ENCODE data around the gene ADAMTS3. TPM values are rescaled to one million over a fixed set of nuclear protein-coding genes. Genes with fewer than 3 reads are reported as not detected.
A peak's percentile ranks its signal among the peaks of the same experiment; 100 is the strongest.
"Not testable (repeated sequence)": the region's sequence is repeated elsewhere in the genome, so short reads cannot be mapped to it uniquely, and the experiment has no call there.

Gene ADAMTS3
- total and polyA plus RNA-seq, 5 experiments from 2014 or later: not detected

- Mint-ChIP-seq H3K27me3 (peaks cover 31 to 86% (median 54%) of the 10 kb centered on the region in 5 donors), H3K9me3 (peaks cover 0 to 4% (median 0%) of the 10 kb centered on the region in 9 donors), H3K36me3 (no peaks in the 10 kb centered on the region), H3K4me3 (peak overlapping the region; percentile 34 to 83 (median 62)), H3K4me1 (peaks cover 12 to 33% (median 26%) of the 10 kb centered on the region in 4 donors), H3K27ac (no peak overlapping the region)
- POLR2A ChIA-PET: no interaction called here
- ATAC-seq (no peak), DNase-seq (peak in 1 of 10 donors; percentile 3)
Observed at GRCh38 chr4:72567821-72568675, 973 bp downstream of the ADAMTS3 start.

- H3K27ac Mint-ChIP-seq: no peak overlapping the region
- no peaks in the 10 kb centered on the region for H3K36me3 Mint-ChIP-seq
- POLR2A ChIA-PET: no interaction called here
- H3K27me3 Mint-ChIP-seq: peaks cover 29 to 87% (median 50%) of the 10 kb centered on the region in 5 donors
- ATAC-seq: no peak
- H3K4me1 Mint-ChIP-seq: peaks cover 12 to 33% (median 26%) of the 10 kb centered on the region in 4 donors
- H3K4me3 Mint-ChIP-seq: peak overlapping the region in 8 of 10 donors; percentile 19 to 83 (median 48)
- no peak for DNase-seq
- H3K9me3 Mint-ChIP-seq: peaks cover 0 to 3% (median 0%) of the 10 kb centered on the region in 9 donors
Observed at GRCh38 chr4:72567036-72567435, 2.0 kb downstream of the ADAMTS3 start.

GRCh38 chr4:72566464-72566972, 2.5 kb downstream of the ADAMTS3 start:
- POLR2A ChIA-PET: no interaction called here
- H3K36me3 Mint-ChIP-seq: no peaks in the 10 kb centered on the region
- peaks cover 0 to 3% (median 0%) of the 10 kb centered on the region in 9 donors for H3K9me3 Mint-ChIP-seq
- ATAC-seq (no peak), DNase-seq (no peak)
- no peak overlapping the region for H3K27ac Mint-ChIP-seq
- H3K27me3 Mint-ChIP-seq: peaks cover 27 to 82% (median 48%) of the 10 kb centered on the region in 5 donors
- peaks cover 12 to 33% (median 26%) of the 10 kb centered on the region in 4 donors for H3K4me1 Mint-ChIP-seq
- peak overlapping the region in 1 of 10 donors; percentile 35 for H3K4me3 Mint-ChIP-seq

GRCh38 chr4:72564789-72565188, 4.2 kb downstream of the ADAMTS3 start:
- peaks cover 10 to 30% (median 23%) of the 10 kb centered on the region in 4 donors for H3K4me1 Mint-ChIP-seq
- POLR2A ChIA-PET: no interaction called here
- no peak for DNase-seq
- H3K27me3 Mint-ChIP-seq: peaks cover 18 to 65% (median 33%) of the 10 kb centered on the region in 5 donors
- H3K4me3 Mint-ChIP-seq: no peak overlapping the region
- ATAC-seq: no peak
- H3K27ac Mint-ChIP-seq: no peak overlapping the region
- H3K9me3 Mint-ChIP-seq: peaks cover 0 to 7% (median 0%) of the 10 kb centered on the region in 9 donors
- no peaks in the 10 kb centered on the region for H3K36me3 Mint-ChIP-seq

GRCh38 chr4:72564184-72564583, 4.8 kb downstream of the ADAMTS3 start:
- Mint-ChIP-seq H3K27me3 (peaks cover 16 to 59% (median 30%) of the 10 kb centered on the region in 5 donors), H3K4me1 (peaks cover 10 to 26% (median 21%) of the 10 kb centered on the region in 4 donors), H3K27ac (no peak overlapping the region), H3K36me3 (no peaks in the 10 kb centered on the region), H3K9me3 (peaks cover 0 to 7% (median 0%) of the 10 kb centered on the region in 9 donors), H3K4me3 (no peak overlapping the region)
- ATAC-seq (no peak), DNase-seq (no peak)
- POLR2A ChIA-PET: no interaction called here

GRCh38 chr4:72558655-72559054, 10.4 kb downstream of the ADAMTS3 start:
- no peak for DNase-seq
- Mint-ChIP-seq H3K4me3 (no peak overlapping the region), H3K27me3 (peaks cover 2 to 31% (median 15%) of the 10 kb centered on the region in 5 donors), H3K4me1 (no peaks in the 10 kb centered on the region), H3K27ac (no peak overlapping the region), H3K36me3 (no peaks in the 10 kb centered on the region), H3K9me3 (peaks cover 0 to 9% (median 0%) of the 10 kb centered on the region in 9 donors)
- no peak for ATAC-seq
- POLR2A ChIA-PET: no interaction called here

- H3K27me3 Mint-ChIP-seq: peaks cover 2 to 26% (median 13%) of the 10 kb centered on the region in 5 donors
- peaks cover 0 to 9% (median 0%) of the 10 kb centered on the region in 9 donors for H3K9me3 Mint-ChIP-seq
- POLR2A ChIA-PET: no interaction called here
- ATAC-seq (no peak), DNase-seq (no peak)
- no peak overlapping the region for H3K27ac Mint-ChIP-seq
- H3K4me3 Mint-ChIP-seq: no peak overlapping the region
- no peaks in the 10 kb centered on the region for H3K36me3 Mint-ChIP-seq
- no peaks in the 10 kb centered on the region for H3K4me1 Mint-ChIP-seq
Observed at GRCh38 chr4:72557021-72557420, 12.0 kb downstream of the ADAMTS3 start.

GRCh38 chr4:72555377-72555831, 13.6 kb downstream of the ADAMTS3 start:
- Mint-ChIP-seq H3K4me3 (no peak overlapping the region), H3K27me3 (peaks cover 2 to 26% (median 13%) of the 10 kb centered on the region in 5 donors), H3K9me3 (peaks cover 0 to 9% (median 0%) of the 10 kb centered on the region in 9 donors), H3K4me1 (no peaks in the 10 kb centered on the region), H3K36me3 (no peaks in the 10 kb centered on the region), H3K27ac (no peak overlapping the region)
- POLR2A ChIA-PET: no interaction called here
- DNase-seq: no peak
- ATAC-seq: no peak

- POLR2A ChIA-PET: no interaction called here
- no peaks in the 10 kb centered on the region for H3K4me1 Mint-ChIP-seq
Observed at GRCh38 chr4:72553540-72554337, 15.3 kb downstream of the ADAMTS3 start.

GRCh38 chr4:72552447-72552846, 16.6 kb downstream of the ADAMTS3 start:
- no peaks in the 10 kb centered on the region for H3K4me1 Mint-ChIP-seq
- H3K27me3 Mint-ChIP-seq: peaks cover 2 to 22% (median 6%) of the 10 kb centered on the region in 5 donors
- ATAC-seq (no peak), DNase-seq (no peak)
- H3K4me3 Mint-ChIP-seq: no peak overlapping the region
- POLR2A ChIA-PET: no interaction called here
- H3K9me3 Mint-ChIP-seq: peaks cover 0 to 2% (median 0%) of the 10 kb centered on the region in 9 donors
- no peaks in the 10 kb centered on the region for H3K36me3 Mint-ChIP-seq
- H3K27ac Mint-ChIP-seq: no peak overlapping the region

More at GRCh38 chr4:72553540-72554337, 15.3 kb downstream of the ADAMTS3 start:
- ATAC-seq (no peak), DNase-seq (no peak)
- H3K36me3 Mint-ChIP-seq: no peaks in the 10 kb centered on the region
- peaks cover 0 to 5% (median 0%) of the 10 kb centered on the region in 9 donors for H3K9me3 Mint-ChIP-seq
- no peak overlapping the region for H3K4me3 Mint-ChIP-seq
- H3K27me3 Mint-ChIP-seq: peaks cover 2 to 25% (median 11%) of the 10 kb centered on the region in 5 donors
- no peak overlapping the region for H3K27ac Mint-ChIP-seq

GRCh38 chr4:72546456-72546855, 22.6 kb downstream of the ADAMTS3 start:
- Mint-ChIP-seq H3K9me3 (peaks cover 0 to 2% (median 0%) of the 10 kb centered on the region in 9 donors), H3K27me3 (peaks cover 0 to 4% (median 0%) of the 10 kb centered on the region in 5 donors), H3K36me3 (no peaks in the 10 kb centered on the region), H3K4me3 (no peak overlapping the region), H3K4me1 (no peaks in the 10 kb centered on the region), H3K27ac (no peak overlapping the region)
- DNase-seq (no peak), ATAC-seq (no peak)
- POLR2A ChIA-PET: no interaction called here

GRCh38 chr4:72540694-72541093, 28.3 kb downstream of the ADAMTS3 start:
- ATAC-seq, DNase-seq, POLR2A ChIA-PET, H3K27ac Mint-ChIP-seq, H3K4me3 Mint-ChIP-seq, H3K27me3 Mint-ChIP-seq, H3K4me1 Mint-ChIP-seq: not testable (repeated sequence)
- Mint-ChIP-seq H3K9me3 (peaks cover 3 to 33% (median 11%) of the 10 kb centered on the region in 9 donors), H3K36me3 (peaks cover 0 to 21% (median 0%) of the 10 kb centered on the region in 3 donors)
